Suprapubic skin (tissue), 4 donors: ENCODE data around the gene POLR3A. TPM values are rescaled to one million over a fixed set of nuclear protein-coding genes. Genes with fewer than 3 reads are reported as not detected.

Experiments
- DNase-seq, 2 donors: peaks; one replicate each; pipeline ENCODE4 v3.0.0-alpha.2; 2019; ENCODE audit warnings: low spot score in 2 of 2
- H3K27ac ChIP-seq: fragments of 200-600 bp; sonication (generic); one replicate; pipeline ENCODE4 v1.5.1; 2019
- H3K27me3 ChIP-seq: fragments of 200-600 bp; sonication (generic); one replicate; pipeline ENCODE4 v1.5.1; 2019
- H3K36me3 ChIP-seq: fragments of 200-600 bp; sonication (generic); one replicate; pipeline ENCODE4 v1.5.1; 2019
- H3K4me1 ChIP-seq: fragments of 200-600 bp; sonication (generic); one replicate; pipeline ENCODE4 v1.5.1; 2019
- H3K4me3 ChIP-seq: fragments of 200-600 bp; sonication (generic); one replicate; pipeline ENCODE4 v1.5.1; 2019; ENCODE audit warnings: mild to moderate bottlenecking
- H3K9me3 ChIP-seq: fragments of 200-600 bp; sonication (generic); one replicate; pipeline ENCODE4 v1.5.1; 2019
- EP300 ChIP-seq: sonication (generic); formaldehyde crosslinking; IDR thresholded peaks from one replicate; pipeline ENCODE4 v1.6.1; 2017; ENCODE audit warnings: antibody characterized with exemption
- POLR2A ChIP-seq, 2 donors: fragments of 450-650 bp; IDR thresholded peaks; one replicate each; pipeline ENCODE4 v1.6.1; 2017; ENCODE audit warnings: antibody characterized with exemption in 2 of 2, mild to moderate bottlenecking in 2 of 2, moderate library complexity in 2 of 2
- POLR2AphosphoS5 ChIP-seq, 3 donors: sonication (generic); formaldehyde crosslinking; IDR thresholded peaks; one replicate each; pipeline ENCODE4 v1.6.1; 2017; ENCODE audit warnings: antibody characterized with exemption in 3 of 3
- WGBS: methylation state at CpG from one replicate; pipeline ENCODE4 v1.1.5; 2018; 5-methylcytosine and 5-hydroxymethylcytosine counted together
- total RNA-seq, 4 donors: library from RNA; depleted of rRNA; stranded (reverse); fragments of >200 nt; gene quantifications; one replicate each; pipeline ENCODE4 v1.1.0, GENCODE V29; 2016
- TF ChIP-seq, protein P1 (sequence below), 2 donors: fragments of 200-600 bp in 1 of 2; fragments of 450-650 bp in 1 of 2; sonication (generic) in 1 of 2; IDR thresholded peaks; one replicate each; pipeline ENCODE4 v1.5.1; 2016 to 2019; ENCODE audit warnings: antibody characterized with exemption in 2 of 2, mild to moderate bottlenecking in 1 of 2, moderate library complexity in 1 of 2

The POLR3A gene
- total RNA-seq, 4 donors from 2014 or later: 9.7 to 18.3 (median 12.8) TPM

- Histone ChIP-seq H3K4me1 (no peaks in the 10 kb centered on the region), H3K9me3 (no peaks in the 10 kb centered on the region), H3K36me3 (peaks cover 87% of the 10 kb centered on the region), H3K27ac (no peak overlapping the region), H3K27me3 (no peaks in the 10 kb centered on the region), H3K4me3 (no peak overlapping the region)
- 93% methylated on average over 4 of the region's 4 CpGs for WGBS
- DNase-seq: no peak
- TF ChIP-seq POLR2AphosphoS5 (IDR thresholded peaks at IDR 0.05): no peak
- TF ChIP-seq, protein P1, sequence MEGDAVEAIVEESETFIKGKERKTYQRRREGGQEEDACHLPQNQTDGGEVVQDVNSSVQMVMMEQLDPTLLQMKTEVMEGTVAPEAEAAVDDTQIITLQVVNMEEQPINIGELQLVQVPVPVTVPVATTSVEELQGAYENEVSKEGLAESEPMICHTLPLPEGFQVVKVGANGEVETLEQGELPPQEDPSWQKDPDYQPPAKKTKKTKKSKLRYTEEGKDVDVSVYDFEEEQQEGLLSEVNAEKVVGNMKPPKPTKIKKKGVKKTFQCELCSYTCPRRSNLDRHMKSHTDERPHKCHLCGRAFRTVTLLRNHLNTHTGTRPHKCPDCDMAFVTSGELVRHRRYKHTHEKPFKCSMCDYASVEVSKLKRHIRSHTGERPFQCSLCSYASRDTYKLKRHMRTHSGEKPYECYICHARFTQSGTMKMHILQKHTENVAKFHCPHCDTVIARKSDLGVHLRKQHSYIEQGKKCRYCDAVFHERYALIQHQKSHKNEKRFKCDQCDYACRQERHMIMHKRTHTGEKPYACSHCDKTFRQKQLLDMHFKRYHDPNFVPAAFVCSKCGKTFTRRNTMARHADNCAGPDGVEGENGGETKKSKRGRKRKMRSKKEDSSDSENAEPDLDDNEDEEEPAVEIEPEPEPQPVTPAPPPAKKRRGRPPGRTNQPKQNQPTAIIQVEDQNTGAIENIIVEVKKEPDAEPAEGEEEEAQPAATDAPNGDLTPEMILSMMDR (IDR thresholded peaks at IDR 0.05): no peak
- TF ChIP-seq POLR2A (IDR thresholded peaks at IDR 0.05): no peak
Observed at GRCh38 chr10:78011065-78011464, 18.2 kb downstream of the POLR3A start.

GRCh38 chr10:78010278-78010677 lies 19.0 kb downstream of the POLR3A start:
- no peak for DNase-seq
- peaks cover 86% of the 10 kb centered on the region for H3K36me3 ChIP-seq
- WGBS: 89% methylated on average over 7 of the region's 7 CpGs

GRCh38 chr10:78009662-78010061 lies 19.7 kb downstream of the POLR3A start:
- peaks cover 86% of the 10 kb centered on the region for H3K36me3 ChIP-seq
- H3K4me3 ChIP-seq: no peak overlapping the region
- TF ChIP-seq POLR2A (IDR thresholded peaks at IDR 0.05) (no peak), POLR2AphosphoS5 (IDR thresholded peaks at IDR 0.05) (no peak), EP300 (no peak)
- TF ChIP-seq, protein P1 (IDR thresholded peaks at IDR 0.05): no peak
- no peaks in the 10 kb centered on the region for H3K4me1 ChIP-seq
- no peaks in the 10 kb centered on the region for H3K27me3 ChIP-seq
- H3K27ac ChIP-seq: no peak overlapping the region
- H3K9me3 ChIP-seq: no peaks in the 10 kb centered on the region
- DNase-seq: no peak
- WGBS: 91% methylated on average over 6 of the region's 6 CpGs

More at GRCh38 chr10:78010278-78010677, 19.0 kb downstream of the POLR3A start:
- H3K4me1 ChIP-seq: no peaks in the 10 kb centered on the region
- no peak overlapping the region for H3K27ac ChIP-seq
- no peaks in the 10 kb centered on the region for H3K9me3 ChIP-seq
- H3K4me3 ChIP-seq: no peak overlapping the region
- no peaks in the 10 kb centered on the region for H3K27me3 ChIP-seq
- TF ChIP-seq POLR2A (IDR thresholded peaks at IDR 0.05) (no peak), EP300 (no peak), POLR2AphosphoS5 (IDR thresholded peaks at IDR 0.05) (no peak)
- TF ChIP-seq, protein P1 (IDR thresholded peaks at IDR 0.05): no peak

GRCh38 chr10:78007172-78007571 lies 22.1 kb downstream of the POLR3A start:
- no peak for DNase-seq
- no peaks in the 10 kb centered on the region for H3K27me3 ChIP-seq
- peaks cover 87% of the 10 kb centered on the region for H3K36me3 ChIP-seq
- no peaks in the 10 kb centered on the region for H3K4me1 ChIP-seq
- no peak overlapping the region for H3K27ac ChIP-seq
- H3K9me3 ChIP-seq: no peaks in the 10 kb centered on the region
- TF ChIP-seq EP300 (no peak), POLR2AphosphoS5 (IDR thresholded peaks at IDR 0.05) (no peak), POLR2A (IDR thresholded peaks at IDR 0.05) (no peak)
- TF ChIP-seq, protein P1 (IDR thresholded peaks at IDR 0.05): no peak
- H3K4me3 ChIP-seq: no peak overlapping the region
- WGBS: 88% methylated on average over 1 of the region's 1 CpG

GRCh38 chr10:78004215-78005026 lies 24.9 kb downstream of the POLR3A start:
- Histone ChIP-seq H3K36me3 (peaks cover 87% of the 10 kb centered on the region), H3K27ac (no peak overlapping the region), H3K4me3 (no peak overlapping the region), H3K4me1 (no peaks in the 10 kb centered on the region), H3K9me3 (no peaks in the 10 kb centered on the region), H3K27me3 (no peaks in the 10 kb centered on the region)
- 91% methylated on average over 13 of the region's 16 CpGs for WGBS
- TF ChIP-seq POLR2AphosphoS5 (IDR thresholded peaks at IDR 0.05) (no peak), EP300 (no peak), POLR2A (IDR thresholded peaks at IDR 0.05) (no peak)
- TF ChIP-seq, protein P1 (IDR thresholded peaks at IDR 0.05): no peak
- no peak for DNase-seq
